Esophagus (tissue), 2 donors: ENCODE data around the gene TEX2. TPM values are rescaled to one million over a fixed set of nuclear protein-coding genes. Genes with fewer than 3 reads are reported as not detected.
A peak's percentile ranks its signal among the peaks of the same experiment; 100 is the strongest.
"Not testable (repeated sequence)": the region's sequence is repeated elsewhere in the genome, so short reads cannot be mapped to it uniquely, and the experiment has no call there.

Experiments
- H3K27ac ChIP-seq, 2 donors: one replicate each; pipeline ENCODE4 v1.5.1; 2013; ENCODE audit warnings: low read depth in 2 of 2, mild to moderate bottlenecking in 2 of 2, inconsistent platforms in 1 of 2, low read length in 1 of 2, moderate library complexity in 1 of 2
- H3K27me3 ChIP-seq, 2 donors: one replicate each; pipeline ENCODE4 v1.6.1; 2013; ENCODE audit warnings: low read length in 2 of 2, control low read depth in 1 of 2, mild to moderate bottlenecking in 1 of 2; ENCODE audit not compliant: insufficient read depth in 2 of 2, control insufficient read depth in 1 of 2
- H3K36me3 ChIP-seq, 2 donors: one replicate each; pipeline ENCODE4 v1.6.1; 2013; ENCODE audit warnings: low read length in 1 of 2; ENCODE audit not compliant: control insufficient read depth in 2 of 2, insufficient read depth in 2 of 2
- H3K4me1 ChIP-seq, 2 donors: one replicate each; pipeline ENCODE4 v1.6.1; 2013; ENCODE audit warnings: low read length in 1 of 2; ENCODE audit not compliant: control insufficient read depth in 2 of 2, insufficient read depth in 2 of 2
- H3K4me3 ChIP-seq, 2 donors: one replicate each; pipeline ENCODE4 v1.5.1; 2013; ENCODE audit warnings: low read length in 2 of 2, mild to moderate bottlenecking in 2 of 2, low read depth in 1 of 2, moderate library complexity in 1 of 2
- H3K9me3 ChIP-seq, 2 donors: one replicate each; pipeline ENCODE4 v1.6.1; 2013; ENCODE audit warnings: mild to moderate bottlenecking in 2 of 2, low read depth in 1 of 2, low read length in 1 of 2, moderate library complexity in 1 of 2; ENCODE audit not compliant: control insufficient read depth in 2 of 2, insufficient read depth in 1 of 2
- WGBS, 2 donors: extraction: QIAGEN DNeasy Blood & Tissue Kit; methylation state at CpG; one replicate each; pipeline ENCODE4 v1.1.7; 2013; 5-methylcytosine and 5-hydroxymethylcytosine counted together
- polyA plus RNA-seq, 2 donors: library from polyadenylated mRNA; stranded (reverse); fragments of 200-250 nt; gene quantifications; one replicate each; pipeline ENCODE4 v1.2.3, GENCODE V29; 2013
- donor health status: healthy with polysubstance abuse.
- donor health status: Bipolar disorder and iron deficiency.

TEX2 gene
- polyA plus RNA-seq, 2 donors: 7.9 to 10.6 TPM

DNA sequence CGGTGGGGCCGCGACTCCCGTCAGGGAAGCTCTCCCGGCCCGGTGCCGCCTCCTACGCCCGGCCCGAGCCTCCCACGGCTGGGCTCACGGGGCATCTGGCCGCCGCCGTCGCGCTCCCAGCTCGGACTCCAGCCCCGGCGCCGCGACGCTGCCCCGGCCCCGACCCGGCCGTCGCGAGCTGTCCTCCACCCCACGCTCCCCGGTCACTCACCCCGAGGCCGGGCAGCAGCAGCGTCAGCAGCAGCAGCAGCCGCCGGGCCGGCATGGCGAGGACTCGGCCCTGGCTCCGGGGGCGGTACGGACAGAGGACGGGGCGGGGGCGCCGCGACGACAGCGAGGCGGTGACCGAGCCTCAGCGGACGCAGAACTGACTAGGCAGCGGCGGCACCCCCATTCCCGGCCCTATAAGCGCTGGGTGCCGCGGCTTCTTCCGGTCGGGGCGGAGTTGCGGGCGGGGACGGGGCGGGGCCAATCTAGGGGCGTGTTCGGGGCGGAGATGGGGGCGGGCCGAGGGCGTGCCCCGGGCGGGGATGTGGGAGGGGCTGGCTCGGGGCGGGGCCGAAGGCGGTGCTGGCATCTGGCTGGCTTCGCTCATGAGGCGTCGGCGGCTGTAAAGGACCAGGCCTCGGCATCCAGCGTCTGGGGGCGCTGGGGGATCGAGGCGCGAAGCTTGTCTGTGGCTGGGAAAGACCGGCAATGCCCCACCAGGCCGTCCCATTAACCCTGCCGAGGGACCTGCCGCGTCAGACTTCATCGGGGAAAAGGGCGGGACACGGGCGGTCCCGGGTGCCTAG lies 133.1 kb downstream of the TEX2 start, which contains the start of gene ERN1:
Gene ERN1 (minus strand): TSS at position 380 of the 794 bp plus-strand sequence. CDS start 115 bp downstream, at position 265.
- H3K27me3 ChIP-seq: no peaks in the 10 kb centered on the region
- WGBS, 2 donors: 1% methylated on average over 70 to 98 of the region's 98 CpGs
- peak within 1 kb of the TSS; percentile 98 to 99 for H3K27ac ChIP-seq
- H3K4me3 ChIP-seq: peak within 1 kb of the TSS; percentile 92 to 93
- no peaks in the 10 kb centered on the region for H3K9me3 ChIP-seq
- H3K4me1 ChIP-seq: peaks cover 0 to 3% of the 10 kb centered on the region in 2 donors
- no peaks in the 10 kb centered on the region for H3K36me3 ChIP-seq

DNA sequence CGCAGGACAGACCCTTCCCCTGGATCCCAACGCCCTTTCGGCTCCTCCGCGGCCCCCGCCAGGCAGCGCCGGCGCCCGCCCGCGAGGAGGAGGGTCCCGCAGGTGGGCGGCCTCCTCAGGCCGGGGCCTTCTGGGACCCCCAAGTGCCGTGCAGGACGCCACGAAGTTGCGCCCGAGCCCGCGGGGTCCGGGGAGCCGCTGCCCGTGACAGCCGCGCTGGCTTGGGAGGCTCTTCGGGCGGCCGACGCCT lies 133.6 kb downstream of the TEX2 start:
- H3K27me3 ChIP-seq: no peaks in the 10 kb centered on the region
- H3K9me3 ChIP-seq: no peaks in the 10 kb centered on the region
- peak overlapping the region; percentile 92 to 93 for H3K4me3 ChIP-seq
- peak overlapping the region; percentile 98 to 99 for H3K27ac ChIP-seq
- no peaks in the 10 kb centered on the region for H3K36me3 ChIP-seq
- 0% methylated on average over 27 to 31 of the region's 31 CpGs for WGBS, 2 donors
- peaks cover 0 to 3% of the 10 kb centered on the region in 2 donors for H3K4me1 ChIP-seq

DNA sequence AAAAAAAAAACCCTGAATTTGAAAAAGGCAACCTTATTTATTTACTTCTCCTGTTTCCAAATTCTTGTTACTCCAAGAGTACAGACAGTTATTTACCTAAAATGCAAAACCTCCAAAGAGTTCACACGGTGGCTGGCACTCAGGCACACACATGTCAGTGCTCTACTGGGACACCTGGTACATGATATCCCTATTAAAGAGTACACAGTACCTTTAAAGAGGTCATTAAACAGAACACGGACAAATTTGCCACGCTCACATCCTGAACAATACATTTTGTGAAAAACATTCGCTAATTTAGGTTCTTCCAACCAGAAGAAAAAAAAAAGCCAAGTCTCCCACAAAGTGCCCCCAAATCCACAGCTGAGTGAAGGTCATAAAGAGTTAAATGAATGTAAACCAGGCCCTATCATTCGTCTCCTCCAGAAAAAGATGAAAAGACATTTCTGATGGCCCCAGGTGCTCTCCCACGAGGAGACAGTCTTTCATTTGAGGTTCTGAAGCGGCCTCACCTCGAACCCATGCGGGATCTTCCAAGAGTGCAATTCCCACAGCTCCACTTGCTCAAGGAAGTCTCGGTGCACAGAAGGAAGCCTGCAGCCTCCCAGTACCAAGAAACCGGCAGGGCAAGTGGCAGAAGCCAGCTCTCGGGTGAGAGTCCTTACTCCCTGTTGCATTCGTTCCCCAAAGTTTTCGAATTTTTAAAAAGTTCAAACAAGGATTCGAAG lies 134.1 kb downstream of the TEX2 start:
- Histone ChIP-seq H3K27ac (peak overlapping the region; percentile 98 to 99), H3K36me3 (no peaks in the 10 kb centered on the region), H3K4me3 (peak overlapping the region; percentile 92 to 93), H3K4me1 (peaks cover 0 to 3% of the 10 kb centered on the region in 2 donors), H3K27me3 (no peaks in the 10 kb centered on the region), H3K9me3 (no peaks in the 10 kb centered on the region)
- WGBS, 2 donors: 8 to 11% methylated on average over 15 of the region's 15 CpGs

DNA sequence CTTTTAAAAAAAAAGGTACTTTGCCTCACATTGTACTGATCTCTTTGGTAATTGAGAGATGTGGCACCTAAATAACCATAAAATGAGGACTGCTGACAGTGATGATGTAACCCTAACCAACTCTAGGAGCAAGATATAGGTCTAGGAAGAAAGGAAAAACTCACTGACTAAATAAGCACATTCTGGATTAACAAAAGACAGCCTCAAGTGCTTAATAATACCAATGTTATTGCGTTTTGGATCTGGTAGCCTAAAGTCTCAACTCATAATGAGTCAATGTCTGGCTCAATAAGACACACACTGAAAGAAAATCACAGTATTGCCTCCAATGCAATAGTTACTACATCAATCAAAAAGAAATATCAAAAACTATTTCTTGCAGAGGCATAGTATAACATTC lies 136.1 kb downstream of the TEX2 start:
- Histone ChIP-seq H3K36me3 (no peaks in the 10 kb centered on the region), H3K4me1 (peaks cover 0 to 3% of the 10 kb centered on the region in 2 donors), H3K9me3 (no peaks in the 10 kb centered on the region), H3K27ac (no peak overlapping the region), H3K4me3 (no peak overlapping the region), H3K27me3 (no peaks in the 10 kb centered on the region)
- WGBS, 2 donors: 32 to 50% methylated on average over 1 of the region's 1 CpG

DNA sequence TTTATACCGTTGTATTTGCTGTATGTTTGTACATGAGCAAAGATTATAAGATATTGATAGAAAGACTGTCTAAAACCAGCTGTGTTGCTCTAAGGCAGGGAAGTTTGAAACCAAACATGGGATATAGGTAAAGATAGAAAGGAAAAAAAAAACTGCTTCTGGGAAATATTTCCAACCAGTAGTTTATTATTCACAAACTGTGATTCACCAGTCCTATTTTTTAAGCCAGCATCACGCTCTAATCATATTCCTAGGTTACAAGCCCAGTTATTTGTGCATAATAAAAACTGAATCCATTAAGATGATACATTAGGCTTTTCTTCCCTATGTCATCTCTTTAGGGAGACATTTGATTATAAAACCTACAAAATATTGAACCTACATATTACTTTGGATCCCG lies 137.1 kb downstream of the TEX2 start:
- H3K36me3 ChIP-seq: no peaks in the 10 kb centered on the region
- no peak overlapping the region for H3K4me3 ChIP-seq
- H3K4me1 ChIP-seq: peaks cover 0 to 3% of the 10 kb centered on the region in 2 donors
- WGBS, 2 donors: 79 to 82% methylated on average over 3 of the region's 3 CpGs
- no peak overlapping the region for H3K27ac ChIP-seq
- H3K9me3 ChIP-seq: no peaks in the 10 kb centered on the region
- no peaks in the 10 kb centered on the region for H3K27me3 ChIP-seq

DNA sequence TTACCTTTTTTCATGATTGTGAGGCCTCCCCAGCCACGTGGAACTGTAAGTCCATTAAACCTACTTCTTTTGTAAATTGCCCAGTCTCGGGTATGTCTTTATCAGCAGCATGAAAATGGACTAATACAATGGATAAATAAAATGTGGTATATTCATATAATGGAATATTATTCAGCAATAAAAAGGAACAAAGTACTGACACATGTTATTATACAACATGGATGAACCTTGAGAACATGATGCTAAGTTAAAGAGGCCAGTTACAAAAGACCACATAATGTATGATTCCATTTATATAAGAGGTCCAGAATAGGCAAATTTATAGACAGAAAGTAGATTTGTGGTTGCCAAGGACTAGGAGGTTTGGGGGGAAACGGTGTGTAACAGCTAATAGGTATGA lies 138.5 kb downstream of the TEX2 start:
- H3K27me3 ChIP-seq: no peaks in the 10 kb centered on the region
- H3K4me1 ChIP-seq: no peaks in the 10 kb centered on the region
- WGBS, 2 donors: 94 to 95% methylated on average over 3 of the region's 3 CpGs
- H3K27ac ChIP-seq: no peak overlapping the region
- H3K36me3 ChIP-seq: no peaks in the 10 kb centered on the region
- H3K4me3 ChIP-seq: no peak overlapping the region
- no peaks in the 10 kb centered on the region for H3K9me3 ChIP-seq

DNA sequence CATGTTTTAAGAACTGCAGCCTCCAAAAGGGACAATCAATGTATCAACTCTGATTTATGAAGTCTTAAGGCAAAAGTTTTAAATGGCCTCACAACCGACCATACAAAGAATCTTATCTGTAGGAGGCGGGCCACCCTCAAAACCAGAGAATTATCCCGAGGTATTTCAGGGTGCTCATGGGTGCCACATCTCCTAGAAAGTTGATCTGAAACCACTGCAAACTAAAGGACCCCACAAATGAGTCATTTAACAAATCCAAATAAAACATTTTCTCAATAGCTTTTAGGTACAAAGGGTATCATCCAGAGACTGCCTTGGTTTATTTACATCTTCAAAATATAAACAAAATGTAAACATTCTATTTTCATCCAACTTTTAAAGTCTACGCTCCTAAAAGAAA lies 139.9 kb downstream of the TEX2 start:
- WGBS, 2 donors: 79 to 80% methylated on average over 4 of the region's 4 CpGs

DNA sequence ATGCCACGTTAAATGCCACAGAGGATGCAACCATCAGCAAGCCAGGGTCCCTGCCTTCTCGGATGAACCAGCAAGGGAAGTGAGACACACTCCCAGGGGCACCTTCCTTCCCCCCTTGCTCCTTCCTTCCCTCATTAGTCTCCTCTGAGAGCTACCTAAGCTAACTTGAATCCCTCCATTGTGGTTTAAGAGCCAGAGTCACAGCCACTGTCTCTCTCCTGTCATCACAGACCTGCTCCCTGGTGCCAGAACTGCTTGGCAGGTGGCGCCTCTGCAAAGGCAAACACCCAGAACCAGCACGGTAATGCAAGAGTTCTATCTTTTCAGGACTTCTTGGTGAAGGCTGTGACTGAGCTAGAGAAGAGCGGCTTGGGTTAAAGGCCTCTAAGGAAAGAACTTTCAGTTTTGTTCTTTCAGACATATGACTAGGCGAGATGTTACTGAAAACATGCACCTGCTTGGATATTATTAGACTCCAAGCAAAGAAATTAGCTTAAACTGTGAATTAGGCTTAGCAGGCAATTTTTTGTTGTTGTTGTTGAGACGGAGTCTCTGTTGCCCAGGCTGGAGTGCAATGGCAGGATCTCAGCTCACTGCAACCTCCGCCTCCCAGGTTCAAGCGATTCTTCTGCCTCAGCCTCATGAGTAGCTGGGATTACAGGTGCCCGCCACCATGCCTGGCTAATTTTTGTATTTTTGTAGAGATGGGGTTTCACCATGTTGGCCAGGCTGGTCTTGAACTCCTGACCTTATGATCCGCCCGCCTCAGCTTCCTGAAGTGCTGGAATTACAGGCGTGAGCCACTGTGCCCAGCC lies 141.9 kb downstream of the TEX2 start:
- H3K4me3 ChIP-seq, H3K36me3 ChIP-seq, H3K9me3 ChIP-seq, H3K27me3 ChIP-seq, H3K4me1 ChIP-seq: not testable (repeated sequence)
- H3K27ac ChIP-seq: peak overlapping the region in 1 of 2 donors; percentile 26
- WGBS, 2 donors: 81 to 88% methylated on average over 13 of the region's 13 CpGs

More for the DNA sequence above, 139.9 kb downstream of the TEX2 start:
- H3K9me3 ChIP-seq: no peaks in the 10 kb centered on the region
- no peaks in the 10 kb centered on the region for H3K27me3 ChIP-seq
- peaks cover 0 to 5% of the 10 kb centered on the region in 2 donors for H3K4me1 ChIP-seq
- no peaks in the 10 kb centered on the region for H3K36me3 ChIP-seq
- H3K27ac ChIP-seq: no peak overlapping the region
- H3K4me3 ChIP-seq: no peak overlapping the region

DNA sequence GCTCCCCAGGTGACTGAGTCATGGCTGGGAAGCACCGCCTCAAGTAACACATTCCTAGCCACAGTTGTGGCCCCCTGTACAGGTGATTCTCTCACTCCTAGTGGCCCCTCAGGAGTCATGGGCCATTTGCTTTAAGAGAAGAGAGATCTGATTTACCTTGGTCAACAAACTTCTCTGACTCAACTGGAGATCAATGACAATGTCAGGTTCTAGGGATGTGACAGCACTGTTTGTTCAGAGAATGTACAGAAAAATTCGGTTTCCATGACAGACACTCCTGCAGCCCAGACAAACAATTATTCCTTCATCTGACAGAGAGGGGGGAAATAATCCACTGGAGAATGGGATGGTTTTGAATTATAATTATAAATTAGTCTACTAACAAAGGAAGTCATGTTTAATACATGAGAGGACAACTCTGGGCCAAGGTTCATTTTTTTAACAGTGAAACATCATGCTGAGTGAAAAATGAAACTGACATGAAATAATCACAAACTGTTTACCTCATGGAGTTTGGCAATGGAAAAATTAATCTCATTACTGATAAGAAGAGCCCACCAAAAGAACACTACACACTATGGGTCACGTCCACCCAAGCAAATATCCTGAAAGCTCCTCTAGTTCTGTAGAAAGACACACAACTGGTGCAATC lies 142.8 kb downstream of the TEX2 start:
- H3K9me3 ChIP-seq: no peaks in the 10 kb centered on the region
- H3K27me3 ChIP-seq: no peaks in the 10 kb centered on the region
- no peak overlapping the region for H3K27ac ChIP-seq
- H3K36me3 ChIP-seq: no peaks in the 10 kb centered on the region
- 70 to 80% methylated on average over 3 of the region's 3 CpGs for WGBS, 2 donors
- H3K4me1 ChIP-seq: peaks cover 0 to 7% of the 10 kb centered on the region in 2 donors
- H3K4me3 ChIP-seq: no peak overlapping the region
